ENCODE measurements around the gene FANCC.

Gene FANCC

GRCh38 chr9:95165004-95165403, 152.5 kb downstream of the FANCC start:
- no peak overlapping the region for H3K18ac ChIP-seq (ENCODE audit: low read length)
- no peaks in the 10 kb centered on the region for H3K79me1 ChIP-seq (ENCODE audit: low read depth, low read length)
- DNase-seq (ENCODE audit: low spot score): no peak
- peaks cover 0 to 39% of the 10 kb centered on the region in 2 donors for H3K36me3 ChIP-seq (replicated peaks in 1 of 2; ENCODE audit: control insufficient read depth in 2 of 2, insufficient read depth in 2 of 2, low read length in 2 of 2)
- H3K4me3 ChIP-seq (ENCODE audit: low read length in 2 of 2): no peak overlapping the region
- H4K8ac ChIP-seq (ENCODE audit: low read depth, low read length): no peak overlapping the region
- H3K9ac ChIP-seq (ENCODE audit: low read depth, low read length, poor library complexity): no peak overlapping the region
- no peak overlapping the region for H3K4ac ChIP-seq (ENCODE audit: low read length)
- H3K9me3 ChIP-seq (replicated peaks in 1 of 2; ENCODE audit: control insufficient read depth in 2 of 2, insufficient read depth in 1 of 2, low read depth in 1 of 2, low read length in 2 of 2): peaks cover 0 to 47% of the 10 kb centered on the region in 2 donors
- WGBS, 2 donors (ENCODE audit: extremely low coverage in 2 of 2, insufficient read length in 2 of 2, insufficient replicate concordance in 1 of 2): no CpG with 5 or more reads among the region's 1 CpG
- H2AFZ ChIP-seq (ENCODE audit: low read length): no peak overlapping the region
- no peak overlapping the region for H2BK120ac ChIP-seq (ENCODE audit: low read depth, low read length)
- no peak overlapping the region for H3K14ac ChIP-seq (ENCODE audit: low read length)
- peaks cover 0 to 2% of the 10 kb centered on the region in 2 donors for H3K4me1 ChIP-seq (ENCODE audit: control insufficient read depth in 2 of 2, insufficient read depth in 1 of 2, low read depth in 1 of 2, low read length in 2 of 2)
- no peak overlapping the region for H4K91ac ChIP-seq (ENCODE audit: low read depth, low read length, poor library complexity)
- H2AK5ac ChIP-seq (ENCODE audit: low read depth, low read length): no peak overlapping the region
- H3K27ac ChIP-seq (replicated peaks; ENCODE audit: low read length): no peak overlapping the region
- H3K4me2 ChIP-seq (ENCODE audit: insufficient read depth, low read length, poor library complexity, severe bottlenecking): no peak overlapping the region
- no peak overlapping the region for H2BK15ac ChIP-seq (ENCODE audit: low read length)
- H3K23ac ChIP-seq (ENCODE audit: low read depth, low read length, poor library complexity): no peak overlapping the region
- no peak overlapping the region for H2BK5ac ChIP-seq (ENCODE audit: low read length)
- H2BK12ac ChIP-seq (ENCODE audit: low read length): no peak overlapping the region
- no peaks in the 10 kb centered on the region for H3K27me3 ChIP-seq (ENCODE audit: control insufficient read depth in 3 of 3, insufficient read depth in 3 of 3, low read depth in 1 of 3, low read length in 3 of 3)

GRCh38 chr9:95157481-95158151, 159.9 kb downstream of the FANCC start:
- Histone ChIP-seq H2BK12ac (ENCODE audit: low read length) (no peak overlapping the region), H3K9ac (ENCODE audit: low read depth, low read length, poor library complexity) (no peak overlapping the region), H3K27me3 (ENCODE audit: control insufficient read depth in 3 of 3, insufficient read depth in 3 of 3, low read depth in 1 of 3, low read length in 3 of 3) (no peaks in the 10 kb centered on the region), H3K4me3 (ENCODE audit: low read length in 2 of 2) (no peak overlapping the region), H3K4ac (ENCODE audit: low read length) (no peak overlapping the region), H3K4me1 (ENCODE audit: control insufficient read depth in 2 of 2, insufficient read depth in 1 of 2, low read depth in 1 of 2, low read length in 2 of 2) (peaks cover 0 to 3% of the 10 kb centered on the region in 2 donors), H3K27ac (replicated peaks; ENCODE audit: low read length) (no peak overlapping the region), H3K23ac (ENCODE audit: low read depth, low read length, poor library complexity) (no peak overlapping the region), H2BK5ac (ENCODE audit: low read length) (no peak overlapping the region), H3K36me3 (replicated peaks in 1 of 2; ENCODE audit: control insufficient read depth in 2 of 2, insufficient read depth in 2 of 2, low read length in 2 of 2) (peaks cover 0 to 5% of the 10 kb centered on the region in 2 donors), H2BK120ac (ENCODE audit: low read depth, low read length) (no peak overlapping the region), H2AK5ac (ENCODE audit: low read depth, low read length) (no peak overlapping the region), H2BK15ac (ENCODE audit: low read length) (no peak overlapping the region), H3K14ac (ENCODE audit: low read length) (no peak overlapping the region), H3K79me1 (ENCODE audit: low read depth, low read length) (no peaks in the 10 kb centered on the region), H2AFZ (ENCODE audit: low read length) (no peak overlapping the region), H3K4me2 (ENCODE audit: insufficient read depth, low read length, poor library complexity, severe bottlenecking) (no peak overlapping the region), H3K18ac (ENCODE audit: low read length) (no peak overlapping the region), H4K91ac (ENCODE audit: low read depth, low read length, poor library complexity) (no peak overlapping the region), H4K8ac (ENCODE audit: low read depth, low read length) (no peak overlapping the region), H3K9me3 (replicated peaks in 1 of 2; ENCODE audit: control insufficient read depth in 2 of 2, insufficient read depth in 1 of 2, low read depth in 1 of 2, low read length in 2 of 2) (peaks cover 0 to 5% of the 10 kb centered on the region in 2 donors)
- no peak for DNase-seq (ENCODE audit: low spot score)
- no CpG with 5 or more reads among the region's 7 CpGs for WGBS, 2 donors (ENCODE audit: extremely low coverage in 2 of 2, insufficient read length in 2 of 2, insufficient replicate concordance in 1 of 2)

GRCh38 chr9:95156074-95156473, 161.4 kb downstream of the FANCC start:
- no peak overlapping the region for H2AFZ ChIP-seq (ENCODE audit: low read length)
- no CpG with 5 or more reads among the region's 2 CpGs for WGBS, 2 donors (ENCODE audit: extremely low coverage in 2 of 2, insufficient read length in 2 of 2, insufficient replicate concordance in 1 of 2)
- H3K4ac ChIP-seq (ENCODE audit: low read length): no peak overlapping the region
- H4K8ac ChIP-seq (ENCODE audit: low read depth, low read length): no peak overlapping the region
- H4K91ac ChIP-seq (ENCODE audit: low read depth, low read length, poor library complexity): no peak overlapping the region
- no peak overlapping the region for H3K4me3 ChIP-seq (ENCODE audit: low read length in 2 of 2)
- H3K4me1 ChIP-seq (ENCODE audit: control insufficient read depth in 2 of 2, insufficient read depth in 1 of 2, low read depth in 1 of 2, low read length in 2 of 2): peaks cover 0 to 3% of the 10 kb centered on the region in 2 donors
- H3K27me3 ChIP-seq (ENCODE audit: control insufficient read depth in 3 of 3, insufficient read depth in 3 of 3, low read depth in 1 of 3, low read length in 3 of 3): no peaks in the 10 kb centered on the region
- H3K27ac ChIP-seq (replicated peaks; ENCODE audit: low read length): no peak overlapping the region
- H2AK5ac ChIP-seq (ENCODE audit: low read depth, low read length): no peak overlapping the region
- no peak overlapping the region for H2BK12ac ChIP-seq (ENCODE audit: low read length)
- no peak overlapping the region for H3K9ac ChIP-seq (ENCODE audit: low read depth, low read length, poor library complexity)
- H3K23ac ChIP-seq (ENCODE audit: low read depth, low read length, poor library complexity): no peak overlapping the region
- no peak for DNase-seq (ENCODE audit: low spot score)
- no peak overlapping the region for H3K14ac ChIP-seq (ENCODE audit: low read length)
- H2BK5ac ChIP-seq (ENCODE audit: low read length): no peak overlapping the region
- no peak overlapping the region for H3K4me2 ChIP-seq (ENCODE audit: insufficient read depth, low read length, poor library complexity, severe bottlenecking)
- no peak overlapping the region for H2BK120ac ChIP-seq (ENCODE audit: low read depth, low read length)
- peaks cover 0 to 2% of the 10 kb centered on the region in 2 donors for H3K9me3 ChIP-seq (replicated peaks in 1 of 2; ENCODE audit: control insufficient read depth in 2 of 2, insufficient read depth in 1 of 2, low read depth in 1 of 2, low read length in 2 of 2)
- no peaks in the 10 kb centered on the region for H3K79me1 ChIP-seq (ENCODE audit: low read depth, low read length)
- H2BK15ac ChIP-seq (ENCODE audit: low read length): no peak overlapping the region
- H3K36me3 ChIP-seq (replicated peaks in 1 of 2; ENCODE audit: control insufficient read depth in 2 of 2, insufficient read depth in 2 of 2, low read length in 2 of 2): peaks cover 0 to under 1% of the 10 kb centered on the region in 2 donors
- no peak overlapping the region for H3K18ac ChIP-seq (ENCODE audit: low read length)

GRCh38 chr9:95155220-95155619, 162.3 kb downstream of the FANCC start:
- Histone ChIP-seq H3K27ac (replicated peaks; ENCODE audit: low read length) (no peak overlapping the region), H3K27me3 (ENCODE audit: control insufficient read depth in 3 of 3, insufficient read depth in 3 of 3, low read depth in 1 of 3, low read length in 3 of 3) (no peaks in the 10 kb centered on the region), H2BK12ac (ENCODE audit: low read length) (no peak overlapping the region), H3K9ac (ENCODE audit: low read depth, low read length, poor library complexity) (no peak overlapping the region), H3K36me3 (replicated peaks in 1 of 2; ENCODE audit: control insufficient read depth in 2 of 2, insufficient read depth in 2 of 2, low read length in 2 of 2) (no peaks in the 10 kb centered on the region), H3K9me3 (replicated peaks in 1 of 2; ENCODE audit: control insufficient read depth in 2 of 2, insufficient read depth in 1 of 2, low read depth in 1 of 2, low read length in 2 of 2) (no peaks in the 10 kb centered on the region), H3K23ac (ENCODE audit: low read depth, low read length, poor library complexity) (no peak overlapping the region), H3K4me3 (ENCODE audit: low read length in 2 of 2) (no peak overlapping the region), H3K14ac (ENCODE audit: low read length) (no peak overlapping the region), H3K79me1 (ENCODE audit: low read depth, low read length) (no peaks in the 10 kb centered on the region), H2BK120ac (ENCODE audit: low read depth, low read length) (no peak overlapping the region), H2AK5ac (ENCODE audit: low read depth, low read length) (no peak overlapping the region), H4K8ac (ENCODE audit: low read depth, low read length) (no peak overlapping the region), H3K4me2 (ENCODE audit: insufficient read depth, low read length, poor library complexity, severe bottlenecking) (no peak overlapping the region), H3K18ac (ENCODE audit: low read length) (no peak overlapping the region), H2BK15ac (ENCODE audit: low read length) (no peak overlapping the region), H3K4me1 (ENCODE audit: control insufficient read depth in 2 of 2, insufficient read depth in 1 of 2, low read depth in 1 of 2, low read length in 2 of 2) (peaks cover 5% of the 10 kb centered on the region in 2 donors), H4K91ac (ENCODE audit: low read depth, low read length, poor library complexity) (no peak overlapping the region), H2BK5ac (ENCODE audit: low read length) (no peak overlapping the region), H2AFZ (ENCODE audit: low read length) (no peak overlapping the region), H3K4ac (ENCODE audit: low read length) (no peak overlapping the region)
- DNase-seq (ENCODE audit: low spot score): no peak
- no CpG with 5 or more reads among the region's 3 CpGs for WGBS, 2 donors (ENCODE audit: extremely low coverage in 2 of 2, insufficient read length in 2 of 2, insufficient replicate concordance in 1 of 2)
